Tibial nerve (tissue), 3 donors: ENCODE results near the gene LAMB1.

ENCODE experiments used
- CTCF ChIP-seq, 5 experiments: fragments of 200-600 bp in 3 of 5; fragments of 450-650 bp in 2 of 5; sonication (generic) in 3 of 5; IDR thresholded peaks; one replicate each; pipeline ENCODE4 v1.5.1; 2016 to 2019; ENCODE audit warnings: antibody characterized with exemption in 5 of 5, mild to moderate bottlenecking in 3 of 5, moderate library complexity in 2 of 5
- POLR2A ChIP-seq, 2 donors: fragments of 450-650 bp; IDR thresholded peaks; one replicate each; pipeline ENCODE4 v1.6.1; 2017; ENCODE audit warnings: antibody characterized with exemption in 2 of 2, mild to moderate bottlenecking in 2 of 2, moderate library complexity in 2 of 2

GRCh38 chr7:107890493-107890961 is 112.4 kb downstream of the LAMB1 start:
- TF ChIP-seq CTCF (IDR thresholded peaks at IDR 0.05) (no peak), POLR2A (IDR thresholded peaks at IDR 0.05) (no peak)
